ENCODE measurements around the gene USP20.

The USP20 gene

GRCh38 chr9:129902740-129903134 lies 67.5 kb downstream of the USP20 start:
- in situ Hi-C loops (cut with HindIII; ENCODE audit: low pct_ligation_motif_present, low sequenced_read_pairs) = no loop called here
- Histone ChIP-seq H3K27ac (no peak overlapping the region), H3K36me3 (replicated peaks) (peaks cover 15% of the 10 kb centered on the region)

GRCh38 chr9:129904734-129905133 lies 69.5 kb downstream of the USP20 start:
- no peaks in the 10 kb centered on the region for H3K27me3 ChIP-seq (replicated peaks)
- no peak overlapping the region for H3K4me3 ChIP-seq (ENCODE audit: low read depth, low read length)
- in situ Hi-C loops (cut with HindIII; ENCODE audit: low pct_ligation_motif_present, low sequenced_read_pairs) = no loop called here
- no peak overlapping the region for H3K27ac ChIP-seq
- peaks cover 15% of the 10 kb centered on the region for H3K36me3 ChIP-seq (replicated peaks)
- TF ChIP-seq CTCF (IDR thresholded peaks at IDR 0.05; ENCODE audit: low read depth, low read length, missing control alignments) = no peak
- DNase-seq = no peak

More at GRCh38 chr9:129902740-129903134, 67.5 kb downstream of the USP20 start:
- TF ChIP-seq CTCF (IDR thresholded peaks at IDR 0.05; ENCODE audit: low read depth, low read length, missing control alignments) = no peak
- Histone ChIP-seq H3K27me3 (replicated peaks) (no peaks in the 10 kb centered on the region), H3K4me3 (ENCODE audit: low read depth, low read length) (no peak overlapping the region)
- DNase-seq = no peak

- Histone ChIP-seq H3K4me3 (ENCODE audit: low read depth, low read length) (no peak overlapping the region), H3K27me3 (replicated peaks) (no peaks in the 10 kb centered on the region), H3K27ac (no peak overlapping the region), H3K36me3 (replicated peaks) (peaks cover 4% of the 10 kb centered on the region)
- DNase-seq = no peak
- in situ Hi-C loops (cut with HindIII; ENCODE audit: low pct_ligation_motif_present, low sequenced_read_pairs) = no loop called here
- no peak for TF ChIP-seq CTCF (IDR thresholded peaks at IDR 0.05; ENCODE audit: low read depth, low read length, missing control alignments)
Observed at GRCh38 chr9:129906298-129906697, 71.0 kb downstream of the USP20 start.

- Histone ChIP-seq H3K4me3 (ENCODE audit: low read depth, low read length) (no peak overlapping the region), H3K27ac (no peak overlapping the region), H3K27me3 (replicated peaks) (no peaks in the 10 kb centered on the region), H3K36me3 (replicated peaks) (no peaks in the 10 kb centered on the region)
- no peak for DNase-seq
- in situ Hi-C loops (cut with HindIII; ENCODE audit: low pct_ligation_motif_present, low sequenced_read_pairs) = no loop called here
- no peak for TF ChIP-seq CTCF (IDR thresholded peaks at IDR 0.05; ENCODE audit: low read depth, low read length, missing control alignments)
Observed at GRCh38 chr9:129907201-129907600, 71.9 kb downstream of the USP20 start.

- DNase-seq = no peak
- TF ChIP-seq CTCF (IDR thresholded peaks at IDR 0.05; ENCODE audit: low read depth, low read length, missing control alignments) = no peak
- no peaks in the 10 kb centered on the region for H3K36me3 ChIP-seq (replicated peaks)
- H3K4me3 ChIP-seq (ENCODE audit: low read depth, low read length) = no peak overlapping the region
- in situ Hi-C loops (cut with HindIII; ENCODE audit: low pct_ligation_motif_present, low sequenced_read_pairs) = no loop called here
- H3K27ac ChIP-seq = no peak overlapping the region
- H3K27me3 ChIP-seq (replicated peaks) = no peaks in the 10 kb centered on the region
Observed at GRCh38 chr9:129908906-129909305, 73.6 kb downstream of the USP20 start.

GRCh38 chr9:129909851-129910250 lies 74.6 kb downstream of the USP20 start:
- H3K36me3 ChIP-seq (replicated peaks) = no peaks in the 10 kb centered on the region

More at GRCh38 chr9:129909851-129910250, 74.6 kb downstream of the USP20 start:
- Histone ChIP-seq H3K27me3 (replicated peaks) (no peaks in the 10 kb centered on the region), H3K4me3 (ENCODE audit: low read depth, low read length) (no peak overlapping the region), H3K27ac (peak overlapping the region; percentile 43)
- in situ Hi-C loops (cut with HindIII; ENCODE audit: low pct_ligation_motif_present, low sequenced_read_pairs) = no loop called here
- TF ChIP-seq CTCF (IDR thresholded peaks at IDR 0.05; ENCODE audit: low read depth, low read length, missing control alignments) = no peak
- DNase-seq = no peak

All from brain microvascular endothelial cell (primary cell).